Measurements from ENCODE around the gene ZNF385B.

ZNF385B gene

DNA sequence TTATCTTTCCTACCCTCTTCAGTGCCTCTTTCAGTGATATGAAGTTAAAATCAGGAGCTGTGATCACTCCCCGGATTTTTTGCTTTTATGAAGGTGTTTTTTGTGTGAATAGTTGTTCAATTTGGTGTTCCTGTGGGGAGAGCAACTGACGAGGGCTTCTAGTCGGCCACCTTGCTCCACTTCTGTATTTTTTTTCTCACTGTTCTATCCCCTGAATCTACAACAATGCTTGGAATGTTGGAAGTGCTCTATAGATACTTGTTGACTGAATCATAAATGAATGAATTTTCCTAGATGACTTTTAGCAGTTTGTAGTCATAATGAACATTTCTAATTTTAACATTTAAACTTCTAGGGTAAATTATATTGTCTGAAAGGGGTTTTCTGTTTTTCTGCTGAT lies 247.3 kb downstream of the ZNF385B start:
- TF ChIP-seq CTCF (IDR thresholded peaks at IDR 0.05; ENCODE audit: extremely low read depth, insufficient read depth, missing control alignments), result no peak
- in situ Hi-C loops (cut with MboI; ENCODE audit: low pct_unique_long_range_greater_than_20kb, low sequenced_read_pairs, unreplicated experiment), result no loop called here
- DNase-seq (ENCODE audit: low spot score), result no peak

GRCh38 chr2:179613701-179614100 lies 247.7 kb downstream of the ZNF385B start:
- no peak for TF ChIP-seq CTCF (IDR thresholded peaks at IDR 0.05; ENCODE audit: extremely low read depth, insufficient read depth, missing control alignments)
- in situ Hi-C loops (cut with MboI; ENCODE audit: low pct_unique_long_range_greater_than_20kb, low sequenced_read_pairs, unreplicated experiment), result no loop called here
- DNase-seq (ENCODE audit: low spot score), result no peak

DNA sequence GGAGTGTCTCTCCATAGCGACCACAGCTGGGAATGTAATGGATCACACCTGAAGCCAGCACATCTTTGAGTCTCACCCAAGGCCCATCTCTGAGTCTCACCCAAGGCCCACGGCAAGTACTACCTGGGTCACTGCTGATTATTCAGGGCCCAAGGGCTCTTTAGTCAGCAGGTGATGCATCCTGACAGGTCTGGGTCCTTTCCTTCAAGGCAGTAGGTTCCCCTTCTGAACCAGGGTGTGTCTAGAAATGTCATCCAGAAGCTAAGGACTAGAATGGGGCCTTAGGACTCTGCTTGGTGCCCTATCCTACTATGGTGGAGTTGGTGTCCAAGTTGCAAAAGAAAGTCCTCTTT lies 248.1 kb downstream of the ZNF385B start:
- no peak for DNase-seq (ENCODE audit: low spot score)
- no peak for TF ChIP-seq CTCF (IDR thresholded peaks at IDR 0.05; ENCODE audit: extremely low read depth, insufficient read depth, missing control alignments)
- in situ Hi-C loops (cut with MboI; ENCODE audit: low pct_unique_long_range_greater_than_20kb, low sequenced_read_pairs, unreplicated experiment), result no loop called here

GRCh38 chr2:179612591-179613298 lies 248.7 kb downstream of the ZNF385B start:
- TF ChIP-seq CTCF (IDR thresholded peaks at IDR 0.05; ENCODE audit: extremely low read depth, insufficient read depth, missing control alignments), result no peak
- in situ Hi-C loops (cut with MboI; ENCODE audit: low pct_unique_long_range_greater_than_20kb, low sequenced_read_pairs, unreplicated experiment), result no loop called here
- DNase-seq (ENCODE audit: low spot score), result no peak

- no peak for DNase-seq (ENCODE audit: low spot score)
- in situ Hi-C loops (cut with MboI; ENCODE audit: low pct_unique_long_range_greater_than_20kb, low sequenced_read_pairs, unreplicated experiment), result no loop called here
- TF ChIP-seq CTCF (IDR thresholded peaks at IDR 0.05; ENCODE audit: extremely low read depth, insufficient read depth, missing control alignments), result no peak
Measured at GRCh38 chr2:179612108-179612507, 249.3 kb downstream of the ZNF385B start.

DNA sequence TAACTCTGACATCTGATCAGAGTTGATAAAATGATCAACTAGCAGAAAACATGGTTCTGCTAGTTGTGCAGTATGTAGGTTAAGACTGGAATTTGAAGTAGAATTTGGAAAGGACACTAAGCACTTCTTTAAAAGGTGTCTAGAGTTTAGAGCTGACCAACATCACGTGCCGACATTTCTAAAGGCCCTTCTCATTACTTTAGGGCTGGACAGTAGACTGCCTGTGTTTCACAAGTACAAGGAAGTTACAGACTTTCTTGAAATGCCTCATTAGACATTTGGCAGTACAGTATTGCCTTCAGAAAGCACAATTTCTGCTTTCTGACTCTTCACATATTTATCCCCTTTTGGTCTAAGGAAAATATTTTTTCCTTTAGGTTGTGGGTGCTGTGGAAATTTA lies 255.3 kb downstream of the ZNF385B start:
- DNase-seq (ENCODE audit: low spot score), result no peak
- TF ChIP-seq CTCF (IDR thresholded peaks at IDR 0.05; ENCODE audit: extremely low read depth, insufficient read depth, missing control alignments), result no peak
- in situ Hi-C loops (cut with MboI; ENCODE audit: low pct_unique_long_range_greater_than_20kb, low sequenced_read_pairs, unreplicated experiment), result no loop called here
